NK-92 (cell line): ENCODE results near the gene DBF4.
"Not testable (repeated sequence)": the region's sequence is repeated elsewhere in the genome, so short reads cannot be mapped to it uniquely, and the experiment has no call there.

ENCODE experiments used
- DNase-seq: peaks from one replicate; lab custom pipeline; 2025; ENCODE audit not compliant: unreplicated experiment; lab: John Stamatoyannopoulos, UW

Gene DBF4

DNA sequence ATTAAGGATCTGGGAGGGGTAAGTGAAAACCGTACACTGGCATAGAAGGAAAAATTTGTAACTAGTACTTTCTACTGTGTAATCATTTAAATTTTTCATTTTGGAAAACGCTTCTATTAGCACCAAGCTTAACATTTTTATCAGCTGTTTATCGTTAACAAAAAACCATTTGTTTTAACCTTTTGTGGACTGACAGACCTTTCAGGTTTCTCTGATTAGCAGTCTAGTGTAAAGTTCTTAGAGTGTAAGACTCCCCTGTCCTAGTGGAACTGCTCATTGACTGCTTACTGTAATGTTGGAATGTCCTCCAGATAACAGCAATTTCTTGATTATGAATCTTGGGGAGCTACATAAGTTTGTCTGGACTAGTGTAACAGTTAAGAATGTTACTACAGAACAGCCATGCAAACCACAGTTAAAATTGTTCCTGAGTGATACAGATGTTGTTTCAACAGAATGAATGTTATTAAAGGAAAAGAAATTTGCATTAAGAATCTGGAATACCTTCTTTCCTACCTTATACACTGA, 2.0 kb downstream of the DBF4 start:
- DNase-seq = no peak

DNA sequence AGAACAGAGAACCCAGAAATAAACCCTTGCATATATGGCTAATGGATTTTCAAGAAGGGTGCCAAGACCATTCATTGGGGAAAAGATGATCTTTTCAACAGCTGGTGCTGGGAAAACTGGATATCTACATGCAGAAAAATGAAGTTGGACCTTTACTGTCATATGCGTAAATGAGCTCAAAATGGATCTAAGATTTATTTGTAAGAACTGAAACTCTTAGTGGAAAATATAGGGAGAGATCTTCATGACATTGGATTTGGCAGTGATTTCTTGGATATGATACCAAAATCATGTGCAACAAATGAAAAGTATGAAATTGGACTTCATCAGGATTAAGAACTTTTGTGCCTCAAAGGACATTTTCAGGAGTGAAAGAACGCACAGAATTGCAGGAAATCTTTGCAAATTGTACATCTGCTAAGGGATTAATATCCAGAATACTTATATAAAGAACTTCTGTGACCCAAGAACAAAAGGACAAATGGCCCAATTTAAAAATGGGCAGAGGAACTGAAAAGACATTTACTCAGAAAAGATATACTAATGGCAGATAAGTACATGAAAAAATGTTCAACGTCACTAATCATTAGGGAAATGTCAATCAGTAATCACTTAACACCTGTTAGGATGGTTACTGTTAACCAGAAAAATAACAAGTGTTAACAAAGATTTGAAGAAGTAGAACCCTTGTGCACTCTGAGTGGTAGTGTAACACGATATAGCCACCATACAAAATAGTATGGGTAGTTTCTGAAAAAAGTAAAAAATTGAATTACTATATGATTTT, 6.1 kb downstream of the DBF4 start:
- DNase-seq = no peak

DNA sequence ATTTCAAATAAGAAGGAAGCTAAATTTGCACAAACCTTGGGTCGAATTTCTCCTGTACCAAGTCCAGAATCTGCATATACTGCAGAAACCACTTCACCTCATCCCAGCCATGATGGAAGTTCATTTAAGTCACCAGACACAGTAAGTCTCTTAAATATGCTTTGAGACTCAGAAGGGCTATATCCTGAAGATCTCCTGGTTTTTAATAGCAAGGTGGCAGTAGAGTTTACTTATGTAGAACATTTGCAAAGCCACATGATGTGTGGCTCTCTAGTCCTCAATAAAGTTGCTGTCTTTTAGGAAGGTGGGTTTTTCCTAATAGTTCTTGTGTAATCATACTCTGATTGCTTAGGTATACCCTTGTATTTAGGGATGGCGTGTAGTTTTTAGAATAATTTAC, 8.7 kb downstream of the DBF4 start:
- DNase-seq = no peak

DNA sequence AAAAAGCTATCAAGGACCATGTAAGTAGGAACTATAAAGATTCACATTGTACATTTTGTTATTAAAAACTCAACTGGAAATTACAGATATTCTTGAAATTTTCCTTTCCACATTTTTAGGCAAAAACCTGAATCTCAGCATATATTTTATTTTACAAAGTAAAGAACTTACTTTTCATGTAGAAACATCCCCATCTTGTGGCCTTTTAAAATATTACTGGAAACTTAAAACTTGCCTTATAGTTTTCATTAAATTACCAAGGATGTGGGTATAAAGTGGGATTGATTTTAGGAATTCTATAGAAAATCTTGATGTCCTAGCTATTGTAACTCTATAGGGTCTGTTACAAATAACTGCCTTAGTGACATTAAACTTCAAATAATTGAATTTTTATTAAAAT, 10.6 kb downstream of the DBF4 start:
- DNase-seq = no peak

DNA sequence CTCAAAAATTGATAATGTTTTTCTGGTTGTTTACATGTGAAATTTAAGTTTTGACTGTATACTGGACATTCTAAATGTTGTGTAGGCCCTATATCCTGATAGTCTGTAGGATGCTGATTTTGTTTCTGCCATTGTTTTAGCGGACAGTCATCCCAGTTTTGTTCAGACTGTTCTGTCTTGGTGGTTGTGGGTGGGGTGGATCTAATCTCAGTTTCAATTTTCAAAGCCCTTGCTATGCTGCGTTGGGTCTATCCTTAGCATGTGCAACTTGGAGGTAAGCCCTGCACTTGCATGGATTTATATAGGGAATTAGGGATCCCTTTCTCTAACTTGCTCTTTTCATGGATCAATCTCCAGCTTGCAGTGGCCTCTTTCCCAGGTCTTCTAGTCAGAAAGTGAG, 19.1 kb downstream of the DBF4 start:
- no peak for DNase-seq

DNA sequence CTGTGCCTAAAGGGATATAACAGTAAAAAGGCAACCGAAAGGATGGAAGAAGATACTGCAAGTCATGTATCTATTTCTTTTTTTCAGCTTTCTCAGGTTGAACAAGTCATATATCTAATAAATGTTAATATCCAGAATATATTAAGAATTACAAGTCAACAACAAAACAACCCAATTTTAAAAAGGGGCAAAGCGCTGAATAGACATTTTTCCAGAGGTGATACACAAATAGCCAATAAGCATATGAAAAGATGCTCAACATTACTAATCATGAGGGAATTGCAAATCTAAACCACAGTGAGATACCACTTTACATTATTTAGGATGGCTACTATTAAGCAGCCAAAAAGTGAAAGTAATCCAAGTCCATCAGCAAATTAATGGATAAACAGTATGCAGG, 23.0 kb downstream of the DBF4 start:
- no peak for DNase-seq

DNA sequence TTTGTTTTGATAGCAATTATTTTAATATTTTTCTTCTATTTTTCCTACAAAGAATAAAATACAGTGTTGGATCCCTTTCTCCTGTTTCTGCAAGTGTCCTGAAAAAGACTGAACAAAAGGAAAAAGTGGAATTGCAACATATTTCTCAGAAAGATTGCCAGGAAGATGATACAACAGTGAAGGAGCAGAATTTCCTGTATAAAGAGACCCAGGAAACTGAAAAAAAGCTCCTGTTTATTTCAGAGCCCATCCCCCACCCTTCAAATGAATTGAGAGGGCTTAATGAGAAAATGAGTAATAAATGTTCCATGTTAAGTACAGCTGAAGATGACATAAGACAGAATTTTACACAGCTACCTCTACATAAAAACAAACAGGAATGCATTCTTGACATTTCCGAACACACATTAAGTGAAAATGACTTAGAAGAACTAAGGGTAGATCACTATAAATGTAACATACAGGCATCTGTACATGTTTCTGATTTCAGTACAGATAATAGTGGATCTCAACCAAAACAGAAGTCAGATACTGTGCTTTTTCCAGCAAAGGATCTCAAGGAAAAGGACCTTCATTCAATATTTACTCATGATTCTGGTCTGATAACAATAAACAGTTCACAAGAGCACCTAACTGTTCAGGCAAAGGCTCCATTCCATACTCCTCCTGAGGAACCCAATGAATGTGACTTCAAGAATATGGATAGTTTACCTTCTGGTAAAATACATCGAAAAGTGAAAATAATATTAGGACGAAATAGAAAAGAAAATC, 31.0 kb downstream of the DBF4 start:
- DNase-seq = not testable (repeated sequence)

DNA sequence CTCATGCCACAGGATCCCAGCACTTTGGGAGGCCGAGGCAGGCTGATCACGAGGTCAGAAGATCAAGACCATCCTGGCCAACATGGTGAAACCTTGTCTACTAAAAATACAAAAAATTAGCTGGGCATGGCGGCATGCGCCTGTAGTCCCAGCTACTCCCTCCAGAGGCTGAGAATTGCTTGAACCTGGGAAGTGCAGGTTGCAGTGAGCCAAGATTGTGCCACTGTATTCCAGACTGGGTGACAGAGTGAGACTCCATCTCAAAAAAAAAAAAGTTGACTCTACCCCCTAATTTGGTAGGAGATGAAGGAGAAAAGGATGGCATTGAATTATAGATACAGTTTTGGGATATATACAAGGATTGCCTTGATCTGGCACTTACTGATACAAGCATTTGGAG, 32.5 kb downstream of the DBF4 start:
- not testable (repeated sequence) for DNase-seq

DNA sequence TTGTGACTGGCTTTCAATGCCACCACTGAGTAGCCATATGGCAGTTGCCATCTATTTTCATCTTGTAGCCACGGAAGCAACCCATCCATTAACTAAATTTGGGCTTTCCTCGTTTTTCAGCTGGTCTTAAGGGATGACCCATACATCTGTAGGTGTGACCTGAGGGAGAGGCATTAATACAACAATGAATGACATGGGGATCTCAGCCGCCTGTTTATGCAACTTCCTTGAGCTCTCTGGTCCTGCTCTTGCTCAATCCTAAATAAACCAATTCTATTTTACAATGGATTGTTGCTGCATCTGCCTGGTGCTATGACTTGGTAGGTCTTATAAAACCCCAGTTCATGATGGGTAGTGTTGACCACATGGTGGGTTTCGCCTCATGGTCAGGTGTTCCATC, 35.8 kb downstream of the DBF4 start:
- DNase-seq = no peak

DNA sequence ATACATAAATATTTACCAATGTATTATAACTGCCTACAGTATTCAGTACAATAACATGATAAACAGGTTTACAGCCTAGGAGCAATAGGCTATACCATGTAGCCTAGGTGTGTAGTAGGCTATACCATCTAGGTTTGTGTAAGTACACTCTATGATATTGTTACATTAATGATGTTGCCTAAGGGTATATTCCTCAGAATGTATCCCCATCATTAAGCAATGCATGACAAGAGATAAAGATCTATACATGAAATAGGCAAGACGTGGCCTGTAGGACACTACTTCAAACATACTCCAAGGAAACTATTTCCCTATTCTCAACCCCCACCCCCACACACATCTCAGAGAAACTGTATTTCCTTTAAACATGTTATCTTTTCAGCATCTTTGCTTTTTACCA, 42.4 kb downstream of the DBF4 start:
- DNase-seq = no peak

DNA sequence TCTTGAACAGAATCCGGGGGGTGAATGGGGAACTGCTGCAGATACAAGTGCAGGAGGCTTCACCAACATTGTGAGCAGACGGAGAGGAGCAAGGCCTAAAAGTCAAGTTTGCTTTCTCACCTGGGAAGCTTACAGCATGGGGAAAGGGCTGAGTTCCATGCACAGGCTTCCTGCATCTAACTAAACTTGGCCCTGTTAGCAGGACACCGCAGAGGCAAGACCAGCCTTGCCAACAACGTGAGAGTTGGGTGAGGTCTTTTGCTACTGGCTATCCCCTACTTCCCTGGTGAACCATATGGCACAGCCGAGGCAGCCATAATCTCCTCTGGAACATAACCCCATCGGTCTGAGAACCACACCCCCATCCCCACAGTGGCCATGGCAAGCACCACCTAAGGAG, 43.6 kb downstream of the DBF4 start:
- DNase-seq = no peak

DNA sequence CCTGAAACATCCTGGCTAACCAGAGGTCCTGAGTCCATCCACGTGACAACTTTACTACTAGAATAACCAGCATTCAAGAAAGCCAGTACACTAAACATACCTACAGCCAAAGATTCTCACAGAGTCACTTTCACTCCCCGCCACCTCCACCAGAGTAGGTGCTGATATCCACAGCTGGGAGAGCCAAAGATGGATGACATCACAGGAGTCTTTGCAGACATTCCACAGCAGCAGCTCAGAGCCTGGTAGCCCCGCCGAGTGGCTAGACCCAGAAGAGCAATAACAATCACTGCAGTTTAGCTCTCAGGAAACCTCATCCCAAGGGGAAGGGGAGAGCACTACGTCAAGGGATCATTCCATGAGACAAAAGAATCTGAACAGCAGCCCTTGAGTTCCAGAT, 44.3 kb downstream of the DBF4 start:
- DNase-seq = no peak

DNA sequence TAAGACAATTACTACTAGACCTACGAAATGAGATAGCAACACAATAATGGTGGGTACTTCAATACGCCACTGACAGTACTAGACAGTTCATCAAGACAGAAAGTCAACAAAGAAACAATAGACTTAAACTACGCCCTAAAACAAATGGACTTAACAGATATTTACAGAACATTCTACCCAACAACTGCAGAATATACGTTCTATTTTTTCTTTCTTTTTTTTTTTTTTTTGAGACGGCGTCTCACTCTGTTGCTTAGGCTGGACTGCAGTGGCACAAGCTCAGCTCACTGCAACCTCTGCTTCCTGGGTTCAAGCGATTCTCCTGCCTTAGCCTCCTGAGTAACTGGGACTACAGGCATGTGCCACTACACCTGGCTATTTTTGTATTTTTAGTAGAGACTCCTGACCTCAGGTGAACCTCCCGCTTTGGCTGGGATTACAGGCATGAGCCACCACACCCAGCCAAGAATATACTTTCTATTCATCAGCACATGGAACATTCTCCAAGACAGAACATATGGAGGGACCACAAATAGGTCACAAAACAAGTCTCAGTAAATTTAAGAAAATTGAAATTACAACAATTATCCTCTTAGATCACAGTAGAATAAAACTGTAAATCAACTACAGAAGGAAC, 46.6 kb downstream of the DBF4 start:
- DNase-seq = not testable (repeated sequence)

DNA sequence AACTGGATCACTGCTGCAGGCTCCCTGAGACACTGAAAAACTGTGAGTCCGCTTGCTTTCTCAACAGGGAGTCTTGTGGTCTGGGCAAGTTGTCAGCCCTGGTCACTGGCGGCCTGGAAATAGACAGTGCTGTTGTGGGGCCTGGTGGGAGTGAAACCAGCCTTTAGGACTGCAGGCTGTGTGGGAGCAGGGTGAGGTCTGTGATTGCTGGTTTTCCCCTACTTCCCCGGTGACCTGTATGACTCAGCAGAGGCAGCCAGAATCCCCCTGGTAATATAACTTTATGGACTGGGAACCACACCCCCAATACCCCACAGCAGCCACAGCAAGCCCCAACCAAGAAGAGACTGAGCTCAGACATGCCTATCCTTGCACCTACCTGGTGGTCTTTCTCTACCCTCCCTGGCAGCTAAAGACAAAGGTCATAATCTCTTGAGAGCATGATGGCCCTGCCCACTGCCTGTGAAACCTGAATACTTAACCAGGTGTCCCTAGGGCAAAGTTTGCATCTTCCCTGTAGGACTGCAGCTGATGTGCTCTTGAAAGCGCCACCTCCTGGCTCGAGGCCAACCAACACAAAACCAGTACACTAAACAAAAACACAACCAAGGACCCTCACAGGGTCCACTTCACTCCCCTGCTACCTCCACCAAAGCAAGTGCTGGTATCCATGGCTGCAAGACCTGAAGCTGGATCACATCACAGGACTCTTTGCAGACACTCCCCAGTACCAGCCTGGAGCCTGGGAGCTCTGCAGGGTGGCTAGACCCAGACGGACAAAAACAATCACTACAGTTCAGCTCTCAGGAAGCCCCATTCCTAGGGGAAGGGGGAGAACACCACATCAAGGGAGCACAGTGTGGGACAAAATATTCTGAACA, 50.5 kb downstream of the DBF4 start:
- DNase-seq = no peak

DNA sequence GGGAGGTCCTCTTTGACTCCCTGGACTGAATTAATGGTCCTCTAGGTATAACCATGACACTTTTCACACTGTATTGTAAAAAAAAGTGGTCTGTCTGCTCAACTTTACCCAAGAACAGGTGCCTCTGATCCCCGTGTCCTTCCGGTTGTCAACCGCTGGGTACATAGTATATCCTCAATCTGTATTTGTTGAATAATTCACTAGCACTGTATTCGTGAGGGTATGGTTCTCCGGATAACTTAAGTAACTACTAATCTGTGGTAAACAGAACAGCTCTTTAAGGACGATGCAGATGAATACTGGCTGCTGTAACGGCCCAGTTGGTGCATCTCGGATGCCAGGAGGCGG, 57.3 kb downstream of the DBF4 start:
- no peak for DNase-seq

DNA sequence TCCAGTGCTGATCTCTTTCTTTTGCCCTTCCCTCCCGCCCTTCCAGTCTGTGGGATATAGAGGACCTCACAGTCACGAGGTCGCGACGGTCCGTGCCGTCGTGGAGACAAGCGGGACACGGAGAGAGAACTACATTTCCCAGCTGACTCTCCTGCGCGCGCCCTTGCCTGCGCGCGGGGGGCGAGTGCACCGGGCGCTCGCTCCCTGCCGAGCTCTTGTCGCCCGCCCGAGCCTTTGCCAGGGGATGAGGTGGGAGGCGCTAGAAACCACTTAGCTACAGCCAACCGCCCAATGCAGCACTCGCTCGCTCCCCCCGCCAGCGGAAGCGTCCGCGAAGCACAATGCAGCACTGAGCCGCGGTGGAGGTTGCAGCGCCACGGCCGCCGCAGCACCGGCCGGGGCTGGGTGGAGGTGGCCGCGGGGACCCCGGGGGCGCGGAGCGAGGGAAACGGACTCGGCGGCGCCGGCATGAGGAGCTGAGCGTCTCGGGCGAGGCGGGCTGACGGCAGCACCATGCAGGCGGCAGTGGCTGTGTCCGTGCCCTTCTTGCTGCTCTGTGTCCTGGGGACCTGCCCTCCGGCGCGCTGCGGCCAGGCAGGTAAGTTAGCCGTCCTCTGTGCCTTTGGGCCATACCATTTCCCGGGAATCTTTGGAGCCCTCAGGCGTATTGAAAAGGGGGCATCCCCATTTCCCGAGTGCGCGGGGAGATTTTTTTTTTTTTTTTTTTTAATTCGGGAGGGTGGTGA, 57.8 kb downstream of the DBF4 start, which contains the start of gene ADAM22:
ADAM22 (plus strand) TSS at position 299 of the 746 bp plus-strand sequence; CDS start at position 514, 215 bp downstream.
- no peak for DNase-seq

DNA sequence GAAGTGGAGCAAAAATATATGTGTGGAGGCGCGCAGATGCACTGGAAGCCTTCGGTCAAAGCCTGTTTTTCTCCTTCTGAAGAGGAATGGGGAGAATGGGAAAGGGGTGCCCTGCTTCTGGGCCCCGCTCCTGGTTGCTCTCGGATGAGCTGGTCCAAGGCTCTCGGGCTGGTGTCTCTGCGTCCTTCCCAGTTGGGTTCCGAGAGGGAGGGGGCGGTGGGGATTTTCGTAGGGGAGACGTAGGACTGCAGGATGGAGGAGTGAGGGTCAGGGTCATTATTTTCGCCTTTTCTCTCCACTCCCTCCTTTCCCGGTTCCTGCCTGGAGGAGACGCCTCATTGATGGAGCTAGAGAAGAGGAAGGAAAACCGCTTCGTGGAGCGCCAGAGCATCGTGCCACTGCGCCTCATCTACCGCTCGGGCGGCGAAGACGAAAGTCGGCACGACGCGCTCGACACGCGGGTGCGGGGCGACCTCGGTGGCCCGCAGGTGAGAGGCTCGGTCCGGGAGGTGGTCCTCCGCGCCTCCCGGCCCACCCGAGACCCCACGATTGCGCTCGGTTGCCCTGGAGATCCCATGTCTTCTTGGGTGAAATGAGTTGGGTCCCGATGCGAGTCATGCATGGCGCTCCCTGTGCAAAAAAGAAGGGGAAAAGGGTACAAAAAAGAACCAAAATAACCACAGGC, 58.5 kb downstream of the DBF4 start:
- no peak for DNase-seq

DNA sequence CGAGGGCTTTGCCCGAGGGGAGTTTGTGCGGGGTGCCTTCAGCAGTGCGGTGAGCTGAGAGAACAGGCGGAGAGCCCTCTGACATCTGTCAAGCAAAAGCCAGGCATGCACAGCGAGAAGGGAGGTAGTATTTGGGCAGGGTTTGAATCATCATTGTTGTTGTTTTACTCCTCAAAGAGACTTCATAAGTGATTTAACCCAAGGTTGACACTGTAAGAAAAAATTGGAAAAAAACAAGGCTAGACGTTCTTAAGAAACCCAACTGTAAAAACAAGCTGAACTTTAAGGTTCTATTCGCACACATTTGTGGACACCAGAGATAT, 59.1 kb downstream of the DBF4 start:
- DNase-seq = no peak

DNA sequence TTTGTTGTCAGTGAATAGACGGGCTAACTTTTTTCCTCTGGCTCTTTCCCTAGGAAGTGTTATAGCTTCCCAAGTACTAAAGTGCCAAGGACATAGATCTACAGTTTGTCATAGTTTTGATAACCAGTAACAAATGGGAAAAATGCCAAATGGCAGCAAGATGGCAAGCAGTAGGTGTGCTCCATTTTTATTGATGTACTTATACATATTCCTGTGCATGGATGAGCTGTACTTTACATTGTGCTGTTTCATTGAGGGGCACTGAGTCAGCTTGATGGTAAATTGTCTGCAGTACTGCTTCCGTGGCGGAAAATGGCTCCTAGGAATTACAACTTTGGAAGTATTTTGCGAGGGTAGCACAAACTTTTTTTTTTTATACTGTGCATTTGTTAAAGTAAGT, 64.8 kb downstream of the DBF4 start:
- no peak for DNase-seq

DNA sequence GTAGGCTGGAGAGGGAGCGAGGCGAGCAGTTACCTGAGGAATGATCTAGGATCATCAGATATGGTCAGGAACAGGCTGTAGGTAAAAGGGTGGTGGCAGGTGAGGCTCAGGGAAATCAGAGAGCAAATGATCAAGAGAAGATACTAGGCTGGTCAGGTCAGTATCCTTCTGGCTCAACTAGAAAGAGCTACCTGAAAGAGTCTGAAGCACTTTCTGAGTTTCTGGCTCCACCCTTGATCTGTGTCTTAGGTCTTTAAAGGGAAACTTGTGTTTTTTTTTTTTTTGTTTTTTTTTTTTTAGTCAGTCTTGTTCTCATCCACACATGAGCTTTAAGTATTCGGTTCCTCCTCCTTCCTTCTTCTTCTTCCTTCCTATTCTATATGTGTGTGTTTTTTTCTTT, 68.3 kb downstream of the DBF4 start:
- DNase-seq = no peak
